Fibroblast of pulmonary artery (primary cell): ENCODE measurements around the gene CCL28.
A peak's percentile ranks its signal among the peaks of the same experiment; 100 is the strongest.
"Not testable (repeated sequence)": the region's sequence is repeated elsewhere in the genome, so short reads cannot be mapped to it uniquely, and the experiment has no call there.

Experiments used
- DNase-seq: peaks from one replicate; pipeline ENCODE4 v3.0.0-alpha.2; 2010; ENCODE audit warnings: low read depth
- H3K4me3 ChIP-seq: replicated peaks from 2 replicates; pipeline ENCODE4 v1.5.1; 2011; ENCODE audit warnings: low read depth, mild to moderate bottlenecking, control low read depth, low read length, moderate library complexity
- CTCF ChIP-seq: IDR thresholded peaks from 2 replicates; pipeline ENCODE4 v1.5.1; 2011; ENCODE audit warnings: mild to moderate bottlenecking, control low read depth, low read length, inconsistent platforms; ENCODE audit errors: missing control alignments

CCL28 gene

GRCh38 chr5:43412156-43412555 lies at the start of gene CCL28:
Gene CCL28 (minus strand): TSS chr5:43412391. CDS start chr5:43412316, 75 bp downstream.
- no peak for DNase-seq
- no peak within 1 kb of the TSS for H3K4me3 ChIP-seq
- TF ChIP-seq CTCF: no peak

- TF ChIP-seq CTCF: no peak
- DNase-seq: no peak
Measured at GRCh38 chr5:43461066-43461465, 48.9 kb upstream of the CCL28 start.

GRCh38 chr5:43456556-43456955 lies 44.4 kb upstream of the CCL28 start:
- TF ChIP-seq CTCF: no peak
- no peak overlapping the region for H3K4me3 ChIP-seq
- no peak for DNase-seq

More at GRCh38 chr5:43461066-43461465, 48.9 kb upstream of the CCL28 start:
- no peak overlapping the region for H3K4me3 ChIP-seq

- not testable (repeated sequence) for H3K4me3 ChIP-seq, DNase-seq
Measured at GRCh38 chr5:43441575-43441974, 29.4 kb upstream of the CCL28 start.

GRCh38 chr5:43437062-43437660 lies 25.0 kb upstream of the CCL28 start:
- H3K4me3 ChIP-seq: no peak overlapping the region
- no peak for DNase-seq
- no peak for TF ChIP-seq CTCF

GRCh38 chr5:43433382-43433781 lies 21.2 kb upstream of the CCL28 start:
- DNase-seq: no peak
- H3K4me3 ChIP-seq: no peak overlapping the region
- no peak for TF ChIP-seq CTCF

GRCh38 chr5:43432486-43433375 lies 20.5 kb upstream of the CCL28 start:
- TF ChIP-seq CTCF: no peak
- H3K4me3 ChIP-seq: no peak overlapping the region
- DNase-seq: peak; percentile 94
